ENCODE results near the gene SLC35F3.
"Not testable (repeated sequence)": the region's sequence is repeated elsewhere in the genome, so short reads cannot be mapped to it uniquely, and the experiment has no call there.

SLC35F3 gene

GRCh38 chr1:234188454-234188792, 283.9 kb downstream of the SLC35F3 start:
- no peak for DNase-seq (ENCODE audit: low read depth in 2 of 2)

- no peak for DNase-seq (ENCODE audit: low read depth in 2 of 2)
These were observed 293.4 kb downstream of the SLC35F3 start for GRCh38 chr1:234197839-234198238.

DNA sequence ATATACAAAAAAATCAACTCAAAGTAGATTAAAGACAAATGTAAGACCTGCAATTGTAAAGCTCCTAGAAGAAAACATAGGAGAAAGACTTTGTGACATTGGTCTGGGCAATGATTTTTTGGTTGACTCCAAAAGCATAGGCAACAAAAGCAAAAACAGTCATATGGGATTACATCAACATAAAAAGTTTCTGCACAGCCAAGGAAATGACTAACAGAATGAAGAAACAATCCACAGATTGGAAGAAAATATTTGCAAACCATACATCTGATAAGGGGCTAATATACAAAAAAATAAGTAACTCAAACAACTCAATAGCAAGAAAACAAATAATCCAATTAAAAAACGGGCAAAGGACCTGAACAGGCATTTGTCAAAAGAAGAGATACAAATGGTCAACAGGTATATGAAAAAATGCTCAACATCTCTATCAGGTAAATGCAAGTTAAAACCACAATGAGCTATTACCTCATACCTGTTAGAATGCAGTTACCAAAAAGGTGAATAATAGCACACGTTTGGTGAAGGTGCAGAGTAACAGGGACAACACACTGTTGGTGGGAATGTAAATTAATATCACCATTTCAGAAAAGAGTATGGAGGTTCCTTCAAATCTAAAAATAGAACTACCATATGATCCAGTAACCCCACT, 295.1 kb downstream of the SLC35F3 start:
- no peak for DNase-seq (ENCODE audit: low read depth in 2 of 2)

DNA sequence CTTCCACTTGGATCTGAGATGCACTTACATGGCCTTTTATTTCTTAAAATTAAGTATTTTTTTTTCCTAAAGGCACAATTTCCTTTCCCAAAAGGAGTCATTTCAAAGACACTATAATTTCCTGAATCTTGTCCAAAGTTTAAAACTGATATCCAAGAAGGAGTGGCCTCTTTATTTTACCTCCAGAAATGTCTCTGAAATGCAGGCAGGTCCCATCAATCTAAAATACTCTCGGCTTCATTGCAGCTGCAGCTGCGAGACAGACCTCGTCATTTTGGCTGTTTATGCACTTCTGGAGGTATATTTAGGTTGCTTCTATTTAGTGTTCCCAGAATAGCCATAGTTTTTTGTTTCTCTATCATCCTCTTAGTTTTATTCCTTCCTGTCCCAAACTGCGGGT, 296.1 kb downstream of the SLC35F3 start:
- no peak for DNase-seq (ENCODE audit: low read depth in 2 of 2)

GRCh38 chr1:234201600-234201999, 297.1 kb downstream of the SLC35F3 start:
- DNase-seq (ENCODE audit: low read depth in 2 of 2): no peak

- no peak for DNase-seq (ENCODE audit: low read depth in 2 of 2)
These were observed 301.5 kb downstream of the SLC35F3 start for GRCh38 chr1:234205966-234206365.

GRCh38 chr1:234206651-234207284, 302.3 kb downstream of the SLC35F3 start:
- no peak for DNase-seq (ENCODE audit: low read depth in 2 of 2)

DNA sequence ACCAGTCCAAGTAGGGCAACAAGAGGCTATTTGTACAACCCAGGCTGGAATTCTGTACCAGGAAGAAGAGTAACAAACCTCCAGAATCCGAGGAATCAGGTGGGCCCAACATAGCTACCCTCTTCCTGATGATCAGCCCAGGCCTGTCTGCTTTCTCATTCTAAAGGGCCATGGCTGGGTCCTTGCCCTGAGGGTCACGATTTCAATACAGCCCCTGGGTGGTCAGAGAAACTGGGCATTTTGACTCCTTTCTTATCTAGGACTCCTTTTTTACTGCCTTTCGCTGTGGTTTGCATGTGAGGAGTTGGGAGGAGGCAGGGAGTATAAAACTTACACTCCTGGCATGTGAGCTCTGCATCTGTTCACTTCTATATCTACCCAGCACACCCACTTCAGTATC, 303.9 kb downstream of the SLC35F3 start:
- DNase-seq (ENCODE audit: low read depth in 2 of 2): no peak

DNA sequence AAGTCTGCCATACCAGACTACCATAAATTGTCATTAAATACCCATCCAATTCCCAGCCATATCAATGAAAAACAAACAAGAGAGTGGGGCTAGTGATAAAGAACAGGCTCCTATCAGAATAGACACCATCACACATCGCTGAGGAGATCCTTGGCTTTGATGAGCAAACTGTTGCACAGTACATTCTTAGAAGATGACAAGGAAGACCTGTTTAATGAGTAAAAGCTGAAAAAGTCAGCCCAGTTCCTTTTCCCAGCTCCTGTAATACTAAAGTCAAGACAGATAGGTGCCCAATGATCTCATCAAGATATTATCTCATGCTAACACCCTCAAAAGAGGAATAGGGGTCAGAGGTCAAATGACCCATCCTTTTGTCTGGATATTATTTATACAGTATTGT, 304.3 kb downstream of the SLC35F3 start:
- no peak for DNase-seq (ENCODE audit: low read depth in 2 of 2)

- not testable (repeated sequence) for DNase-seq (ENCODE audit: low read depth in 2 of 2)
These were observed 306.0 kb downstream of the SLC35F3 start for GRCh38 chr1:234210429-234210828.

DNA sequence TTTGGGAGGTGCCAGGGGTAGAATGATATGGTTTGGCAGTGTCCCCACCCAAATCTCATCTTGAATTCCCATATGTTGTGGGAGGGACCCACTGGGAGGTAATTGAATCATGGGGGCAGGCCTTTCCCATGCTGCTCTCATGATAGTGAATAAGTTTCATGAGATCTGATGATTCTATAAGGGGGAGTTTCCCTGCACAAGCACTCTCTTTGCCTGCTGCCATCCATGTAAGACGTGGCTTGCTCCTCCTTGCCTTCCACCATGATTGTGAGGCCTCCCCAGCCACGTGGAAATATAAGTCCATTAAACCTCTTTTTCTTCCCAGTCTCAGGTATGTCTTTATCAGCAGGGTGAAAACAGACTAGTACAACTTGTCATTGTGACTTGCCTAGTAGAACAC, 307.4 kb downstream of the SLC35F3 start:
- not testable (repeated sequence) for DNase-seq (ENCODE audit: low read depth in 2 of 2)

DNA sequence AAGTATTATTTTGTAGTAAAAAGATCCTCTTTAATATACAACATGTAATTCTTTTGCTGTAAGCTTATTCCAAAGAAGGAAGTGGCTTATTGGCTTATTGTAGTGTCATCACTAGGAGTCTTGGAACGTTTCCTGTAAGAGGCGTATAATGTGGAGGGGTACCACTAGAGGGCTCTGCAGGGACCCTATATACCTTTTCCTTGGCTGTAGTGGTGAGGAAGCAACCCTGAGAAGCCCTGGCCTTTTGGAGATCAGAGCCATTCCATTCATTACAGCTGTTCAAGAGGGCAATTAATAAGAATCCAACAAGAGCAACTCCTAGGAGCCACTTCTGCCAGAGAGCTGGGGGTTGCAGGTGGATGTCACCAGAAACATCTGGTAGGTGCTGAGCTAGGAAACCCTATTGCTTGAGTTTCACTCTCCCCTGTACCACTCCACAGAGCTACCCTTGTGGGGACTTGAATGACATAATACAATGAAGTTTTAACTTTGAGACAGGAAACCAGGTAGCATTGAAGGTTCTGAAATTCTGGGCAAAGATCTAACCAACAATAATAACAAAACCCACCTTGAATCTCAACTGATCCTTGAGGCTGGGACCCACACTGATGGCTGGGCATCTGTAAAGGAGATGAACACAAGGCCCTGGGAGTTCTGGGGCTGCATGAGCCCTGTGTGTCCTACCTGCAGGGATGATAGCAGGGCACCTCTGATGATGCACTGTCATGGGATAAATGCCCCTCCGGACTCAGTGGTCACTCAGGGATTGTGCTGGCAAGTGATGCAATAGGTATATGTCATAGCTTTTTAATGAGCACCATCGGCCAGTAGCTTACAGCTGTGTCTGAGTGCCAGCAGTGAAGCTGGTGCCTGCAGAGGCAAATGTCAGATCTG, 308.5 kb downstream of the SLC35F3 start:
- no peak for DNase-seq (ENCODE audit: low read depth in 2 of 2)

- DNase-seq (ENCODE audit: low read depth in 2 of 2): no peak
These were observed 309.2 kb downstream of the SLC35F3 start for GRCh38 chr1:234213658-234214128.

GRCh38 chr1:234214129-234214910, 309.8 kb downstream of the SLC35F3 start:
- peak in 1 of 2 donors; percentile 5 for DNase-seq (ENCODE audit: low read depth in 2 of 2)

- no peak for DNase-seq (ENCODE audit: low read depth in 2 of 2)
These were observed 310.7 kb downstream of the SLC35F3 start for GRCh38 chr1:234214911-234215892.

DNA sequence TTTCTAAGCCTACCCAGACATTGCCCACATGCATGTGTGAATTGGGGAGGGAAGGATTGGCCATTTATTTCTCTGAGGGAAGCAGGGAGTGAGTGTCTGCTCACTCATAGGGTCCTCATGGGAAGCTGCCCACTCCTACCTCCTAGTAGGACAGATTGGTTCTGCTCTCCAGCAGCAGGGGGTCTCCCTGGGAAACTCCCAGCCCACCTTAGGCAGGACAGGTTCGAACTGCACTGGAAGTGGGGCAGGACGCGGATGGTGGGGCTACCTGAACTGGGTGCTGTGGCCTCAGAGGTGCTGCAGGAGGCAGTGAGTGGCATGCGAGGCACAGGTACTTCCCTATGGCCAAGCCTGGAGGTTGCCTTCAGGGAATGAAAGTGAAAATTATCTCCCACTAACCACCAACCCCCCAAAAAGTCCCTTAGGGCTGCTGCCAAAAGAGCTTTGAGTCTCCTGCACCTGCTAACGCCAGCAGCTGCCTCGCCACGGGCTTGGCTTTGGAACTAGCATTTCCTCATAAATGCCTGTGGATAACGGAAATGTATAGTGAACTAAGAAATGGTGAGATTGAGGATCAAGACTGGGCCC, 311.7 kb downstream of the SLC35F3 start:
- no peak for DNase-seq (ENCODE audit: low read depth in 2 of 2)

- no peak for DNase-seq (ENCODE audit: low read depth in 2 of 2)
These were observed 312.9 kb downstream of the SLC35F3 start for GRCh38 chr1:234217316-234217840.

- no peak for DNase-seq (ENCODE audit: low read depth in 2 of 2)
These were observed 313.6 kb downstream of the SLC35F3 start for GRCh38 chr1:234218078-234218477.

DNA sequence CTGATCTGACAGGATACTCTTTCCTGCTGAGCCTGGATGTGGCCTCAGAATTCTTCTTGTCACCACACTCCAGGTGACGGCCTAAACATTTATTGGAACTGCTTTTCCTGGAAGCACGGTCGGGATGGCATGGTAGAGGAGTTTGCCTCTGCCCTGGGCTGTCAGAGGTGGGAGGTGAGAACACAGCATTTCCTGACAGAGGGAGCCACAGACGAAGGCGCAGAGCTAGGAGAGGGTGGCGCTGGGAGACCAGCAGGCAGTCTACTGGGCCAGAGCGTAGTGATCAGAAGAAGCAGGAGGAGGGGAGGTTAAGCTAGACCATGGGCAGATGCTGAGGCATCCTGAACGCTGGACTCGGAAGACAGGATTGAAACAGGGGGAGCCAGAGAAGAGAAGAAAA, 315.2 kb downstream of the SLC35F3 start:
- DNase-seq (ENCODE audit: low read depth in 2 of 2): no peak

GRCh38 chr1:234221601-234222000, 317.1 kb downstream of the SLC35F3 start:
- no peak for DNase-seq (ENCODE audit: low read depth in 2 of 2)

Data from stimulated activated CD8-positive, alpha-beta memory T cell treated with anti-CD3 and anti-CD28 coated beads, Interleukin-7, amount 100 ng/mL, for 1 hour (primary cell).